Immature natural killer cell (primary cell): ENCODE data around the gene AUH. TPM values are rescaled to one million over a fixed set of nuclear protein-coding genes. Genes with fewer than 3 reads are reported as not detected.

Source experiments
- DNase-seq, 3 donors: peaks; one replicate each; pipeline ENCODE4 v3.0.0; 2022; ENCODE audit warnings: mixed read lengths in 1 of 3
- H3K27ac Mint-ChIP-seq, 6 donors: one replicate each; pipeline ENCODE4 v1.8.0; 2020; ENCODE audit warnings: mixed read lengths in 6 of 6, mild to moderate bottlenecking in 5 of 6, inconsistent platforms in 4 of 6, moderate library complexity in 3 of 6
- H3K27me3 Mint-ChIP-seq, 3 donors: one replicate each; pipeline ENCODE4 v1.8.0; 2020 to 2021; ENCODE audit warnings: low read depth in 3 of 3, mild to moderate bottlenecking in 3 of 3, mixed read lengths in 3 of 3, moderate library complexity in 3 of 3, inconsistent platforms in 1 of 3
- H3K36me3 Mint-ChIP-seq, 3 donors: one replicate each; pipeline ENCODE4 v1.8.0; 2020; ENCODE audit warnings: mixed read lengths in 3 of 3, inconsistent platforms in 2 of 3, mild to moderate bottlenecking in 2 of 3
- H3K4me1 Mint-ChIP-seq, 2 donors: one replicate each; pipeline ENCODE4 v1.8.0; 2020; ENCODE audit warnings: inconsistent platforms in 2 of 2, mild to moderate bottlenecking in 2 of 2, mixed read lengths in 2 of 2, moderate library complexity in 1 of 2
- H3K4me3 Mint-ChIP-seq, 5 donors: one replicate each; pipeline ENCODE4 v1.8.0; 2020; ENCODE audit warnings: mild to moderate bottlenecking in 5 of 5, mixed read lengths in 5 of 5, inconsistent platforms in 3 of 5, moderate library complexity in 3 of 5
- H3K9me3 Mint-ChIP-seq, 6 donors: one replicate each; pipeline ENCODE4 v1.8.0; 2020; ENCODE audit warnings: mild to moderate bottlenecking in 6 of 6, mixed read lengths in 6 of 6, inconsistent platforms in 4 of 6, moderate library complexity in 3 of 6
- polyA plus RNA-seq, 3 donors: library from polyadenylated mRNA; unstranded; fragments of 300-500 nt; fragmentation: Illumina TruSeq; gene quantifications; one replicate each; pipeline ENCODE4 v1.2.3, GENCODE V29; 2021

The AUH gene
- polyA plus RNA-seq, 3 donors from 2014 or later, result 16.9 to 23.2 (median 18.2) TPM

DNA sequence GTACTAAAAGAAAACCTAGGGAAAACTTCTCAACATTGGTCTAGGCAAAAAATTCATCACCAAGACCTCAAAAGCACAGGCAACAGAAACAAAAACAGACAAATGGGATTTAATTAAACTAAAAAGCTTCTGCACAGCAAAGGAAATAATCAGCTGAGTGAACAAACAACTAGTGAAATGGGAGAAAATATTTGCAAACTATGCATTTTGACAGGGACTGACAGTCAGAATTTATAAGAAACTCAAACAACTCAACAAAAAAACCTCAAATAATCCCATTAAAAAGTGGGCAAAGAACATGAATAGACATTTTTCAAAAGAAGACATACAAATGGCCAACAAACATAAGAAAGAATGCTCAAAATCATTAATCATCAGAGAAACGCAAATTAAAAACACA lies 189.4 kb downstream of the AUH start:
- Mint-ChIP-seq H3K4me1 (peaks cover 31 to 36% of the 10 kb centered on the region in 2 donors), H3K27me3 (peaks cover 0 to 6% (median 0%) of the 10 kb centered on the region in 3 donors), H3K4me3 (no peak overlapping the region), H3K36me3 (peaks cover 12 to 14% (median 13%) of the 10 kb centered on the region in 3 donors), H3K27ac (no peak overlapping the region), H3K9me3 (peaks cover 6 to 23% (median 19%) of the 10 kb centered on the region in 6 donors)
- DNase-seq, result no peak

DNA sequence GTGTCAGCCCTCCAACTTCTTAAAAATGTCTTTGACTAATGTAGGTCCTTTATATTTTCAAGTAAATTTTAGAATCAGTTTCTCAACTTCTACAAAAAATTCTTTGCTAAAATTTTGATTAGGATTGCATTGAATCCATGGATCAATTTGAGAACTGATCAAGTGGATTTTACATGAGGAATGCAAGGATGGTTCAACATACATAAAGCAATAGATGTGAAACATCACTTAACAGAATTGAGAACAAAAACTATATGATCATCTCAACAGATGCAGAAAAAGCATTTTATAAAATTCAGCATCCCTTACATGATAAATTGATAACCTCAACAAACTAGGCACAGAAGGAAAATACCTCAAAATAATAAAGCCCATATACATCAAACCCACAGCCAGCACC lies 190.8 kb downstream of the AUH start:
- peaks cover 6 to 23% (median 19%) of the 10 kb centered on the region in 6 donors for H3K9me3 Mint-ChIP-seq
- H3K4me1 Mint-ChIP-seq, result peaks cover 24 to 31% of the 10 kb centered on the region in 2 donors
- peaks cover 12 to 14% (median 13%) of the 10 kb centered on the region in 3 donors for H3K36me3 Mint-ChIP-seq
- H3K4me3 Mint-ChIP-seq, result no peak overlapping the region
- DNase-seq, result no peak
- H3K27ac Mint-ChIP-seq, result no peak overlapping the region
- peaks cover 0 to 5% (median 0%) of the 10 kb centered on the region in 3 donors for H3K27me3 Mint-ChIP-seq

DNA sequence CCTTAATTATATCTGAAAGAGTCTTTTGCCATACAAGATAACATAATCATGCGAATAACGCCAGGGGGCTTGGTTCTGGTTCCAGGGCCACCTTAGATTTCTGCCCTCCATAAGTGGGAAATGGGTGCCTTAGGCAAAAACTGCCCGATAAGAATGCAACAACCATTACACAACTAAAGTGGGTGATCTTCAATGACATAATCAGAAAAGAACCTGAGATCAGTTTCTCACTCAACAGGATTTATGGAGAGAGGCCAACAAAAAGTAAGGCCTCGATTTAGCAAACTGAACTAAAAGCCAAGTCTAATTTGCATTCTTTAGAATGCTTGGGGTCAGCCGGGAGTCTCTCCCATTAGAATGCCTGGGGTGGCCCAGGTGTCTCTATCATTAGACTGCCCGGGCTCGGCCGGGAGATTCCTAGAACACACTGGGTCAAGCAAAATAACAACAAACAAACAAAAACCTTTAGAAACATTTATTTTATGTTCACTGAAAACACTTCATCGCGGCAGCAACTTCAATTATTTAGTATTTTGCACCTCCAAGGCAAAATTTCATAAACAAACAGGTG lies 194.8 kb downstream of the AUH start:
- peaks cover 5 to 8% (median 7%) of the 10 kb centered on the region in 3 donors for H3K27me3 Mint-ChIP-seq
- peaks cover 6 to 17% (median 15%) of the 10 kb centered on the region in 6 donors for H3K9me3 Mint-ChIP-seq
- no peak for DNase-seq
- peak overlapping the region in 3 of 6 donors; percentile 25 to 56 (median 34) for H3K27ac Mint-ChIP-seq
- H3K36me3 Mint-ChIP-seq, result peaks cover 9 to 12% (median 12%) of the 10 kb centered on the region in 3 donors
- H3K4me3 Mint-ChIP-seq, result peak overlapping the region in 1 of 5 donors; percentile 25
- H3K4me1 Mint-ChIP-seq, result peaks cover 42 to 47% of the 10 kb centered on the region in 2 donors

DNA sequence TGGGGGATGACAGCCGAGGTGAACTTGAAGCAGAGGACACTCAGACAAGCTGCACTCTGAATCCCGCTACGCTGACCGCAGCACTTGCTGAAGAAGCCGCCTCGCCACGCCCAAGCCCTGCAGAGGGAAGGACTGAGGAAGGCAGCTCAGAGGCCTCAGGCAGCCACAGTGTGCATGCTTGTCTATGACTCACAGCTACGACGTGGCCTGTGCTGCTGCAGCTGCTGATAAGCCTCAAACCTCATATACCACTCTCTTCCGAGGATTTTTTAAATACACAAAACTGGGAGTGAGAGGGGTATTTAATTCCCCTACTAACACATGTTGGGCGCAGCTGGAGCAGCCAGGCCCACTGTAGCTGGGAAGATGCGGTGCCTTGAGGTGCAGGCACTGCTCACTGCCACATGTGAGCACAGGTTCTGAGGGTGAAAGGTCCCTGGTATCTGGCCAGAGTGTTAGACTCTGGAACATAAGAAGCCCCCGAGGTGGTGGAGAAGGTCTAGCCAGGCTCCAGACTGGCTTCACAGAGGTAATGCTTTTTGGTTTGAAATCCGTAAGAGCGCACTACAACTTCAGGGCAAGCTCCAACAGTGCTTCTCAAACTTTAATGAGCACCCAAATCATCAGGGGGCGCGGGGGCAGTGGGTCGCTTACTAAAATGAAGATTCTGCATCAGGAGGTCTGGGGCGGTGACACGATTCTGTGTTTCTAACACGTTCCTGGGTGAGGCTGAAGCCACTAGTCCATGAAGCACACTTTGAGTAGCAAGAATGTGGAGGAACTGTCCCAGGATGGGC lies 196.8 kb downstream of the AUH start:
- DNase-seq, result peak; percentile 71 to 78 (median 71)
- Mint-ChIP-seq H3K9me3 (no peaks in the 10 kb centered on the region), H3K36me3 (no peaks in the 10 kb centered on the region), H3K4me3 (peak overlapping the region; percentile 76 to 88 (median 82)), H3K27ac (peak overlapping the region; percentile 89 to 97 (median 94)), H3K27me3 (peaks cover 4 to 7% (median 5%) of the 10 kb centered on the region in 3 donors), H3K4me1 (peaks cover 52 to 57% of the 10 kb centered on the region in 2 donors)

Other genes starting within 250 kb of the AUH start
- gene NFIL3, start 61.9 kb upstream of the AUH start, polyA plus RNA-seq, result 10 to 100 TPM in 2 of 3 donors, 1 to 10 TPM in 1; 8.9 to 16.1 (median 14.1) TPM